Epithelial cell of proximal tubule (primary cell): ENCODE results near the gene PCED1B. TPM values are rescaled to one million over a fixed set of nuclear protein-coding genes. Genes with fewer than 3 reads are reported as not detected.

Experiments used
- DNase-seq: peaks from one replicate; pipeline ENCODE4 v3.0.0-alpha.2; 2011; ENCODE audit warnings: low read depth
- H3K4me3 ChIP-seq: 2 replicates; pipeline ENCODE4 v1.5.1; 2011; ENCODE audit warnings: low read depth, mild to moderate bottlenecking, low read length
- total RNA-seq: library from RNA; depleted of rRNA; stranded (reverse); fragments of >200 nt; gene quantifications from 2 replicates; pipeline ENCODE4 v1.2.3, GENCODE V29; 2015
- TF ChIP-seq, protein P1 (sequence below): conservative IDR thresholded peaks from 2 replicates; pipeline ENCODE4 v1.5.1; 2012; ENCODE audit warnings: low read depth, mild to moderate bottlenecking, low read length

Gene PCED1B
- total RNA-seq, 1 donor from 2014 or later: 9.0 TPM

DNA sequence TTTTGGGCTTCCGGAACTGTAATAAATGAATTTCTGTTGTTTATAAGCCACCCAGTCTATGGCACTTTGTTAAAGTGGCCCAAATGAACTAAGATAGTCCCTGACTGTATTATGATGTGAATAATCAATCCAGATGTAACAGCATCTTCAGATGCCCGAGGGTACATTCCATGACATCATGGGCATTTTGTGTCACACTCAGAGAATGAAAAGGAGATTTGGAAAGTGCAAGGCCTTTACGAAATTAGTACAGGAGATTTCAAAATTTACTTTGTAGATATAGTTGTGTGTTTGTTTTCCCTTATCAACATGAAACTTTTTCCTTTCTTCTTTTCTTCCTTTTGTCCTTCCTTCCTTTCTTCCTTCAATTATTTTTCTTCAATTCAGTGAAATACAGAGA lies 54.6 kb downstream of the PCED1B start:
- no peak overlapping the region for H3K4me3 ChIP-seq
- DNase-seq: no peak
- TF ChIP-seq, protein P1, sequence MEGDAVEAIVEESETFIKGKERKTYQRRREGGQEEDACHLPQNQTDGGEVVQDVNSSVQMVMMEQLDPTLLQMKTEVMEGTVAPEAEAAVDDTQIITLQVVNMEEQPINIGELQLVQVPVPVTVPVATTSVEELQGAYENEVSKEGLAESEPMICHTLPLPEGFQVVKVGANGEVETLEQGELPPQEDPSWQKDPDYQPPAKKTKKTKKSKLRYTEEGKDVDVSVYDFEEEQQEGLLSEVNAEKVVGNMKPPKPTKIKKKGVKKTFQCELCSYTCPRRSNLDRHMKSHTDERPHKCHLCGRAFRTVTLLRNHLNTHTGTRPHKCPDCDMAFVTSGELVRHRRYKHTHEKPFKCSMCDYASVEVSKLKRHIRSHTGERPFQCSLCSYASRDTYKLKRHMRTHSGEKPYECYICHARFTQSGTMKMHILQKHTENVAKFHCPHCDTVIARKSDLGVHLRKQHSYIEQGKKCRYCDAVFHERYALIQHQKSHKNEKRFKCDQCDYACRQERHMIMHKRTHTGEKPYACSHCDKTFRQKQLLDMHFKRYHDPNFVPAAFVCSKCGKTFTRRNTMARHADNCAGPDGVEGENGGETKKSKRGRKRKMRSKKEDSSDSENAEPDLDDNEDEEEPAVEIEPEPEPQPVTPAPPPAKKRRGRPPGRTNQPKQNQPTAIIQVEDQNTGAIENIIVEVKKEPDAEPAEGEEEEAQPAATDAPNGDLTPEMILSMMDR: no peak

DNA sequence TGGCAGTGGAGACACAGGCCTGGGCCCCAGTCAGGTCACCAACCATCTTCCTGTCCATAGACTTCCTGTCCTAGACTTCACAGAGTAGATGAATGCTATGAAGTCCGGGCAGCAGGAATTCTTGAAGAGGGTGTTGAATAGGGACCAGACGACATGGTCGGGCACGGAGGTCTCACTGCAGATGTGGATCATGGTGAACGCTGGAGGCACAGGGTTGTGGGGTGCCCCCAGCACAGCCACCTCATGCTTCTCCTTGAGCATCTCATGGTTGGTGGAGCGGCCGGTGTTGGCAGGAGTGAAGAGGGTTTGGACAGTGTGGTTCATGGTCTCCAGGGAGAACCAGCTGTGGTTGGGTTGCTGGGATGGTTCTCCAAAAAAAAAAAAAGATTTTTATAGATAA lies 56.2 kb downstream of the PCED1B start:
- DNase-seq: no peak
- TF ChIP-seq, protein P1: no peak
- no peak overlapping the region for H3K4me3 ChIP-seq

GRCh38 chr12:47139000-47139681 lies 59.7 kb downstream of the PCED1B start:
- TF ChIP-seq, protein P1: no peak
- no peak for DNase-seq
- H3K4me3 ChIP-seq: no peak overlapping the region

GRCh38 chr12:47141459-47141858 lies 62.0 kb downstream of the PCED1B start:
- TF ChIP-seq, protein P1: no peak
- no peak overlapping the region for H3K4me3 ChIP-seq
- no peak for DNase-seq

DNA sequence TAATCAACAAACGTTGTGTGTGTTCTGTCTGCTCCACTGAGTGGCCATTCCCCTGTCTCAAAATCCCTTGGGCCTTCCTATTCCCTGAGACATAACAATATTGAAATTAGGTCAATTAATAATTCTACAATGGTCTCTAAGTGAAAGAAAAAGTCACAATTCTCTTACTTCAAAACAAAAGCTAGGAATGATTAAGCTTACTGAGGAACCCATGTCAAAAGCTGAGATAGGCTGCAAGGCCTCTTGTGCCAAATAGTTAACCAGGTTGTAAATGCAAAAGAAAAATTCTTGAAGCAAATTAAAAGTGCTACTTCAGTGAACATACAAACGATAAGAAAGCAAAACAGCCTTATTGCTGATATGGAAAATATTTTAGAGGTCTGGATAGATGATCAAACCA lies 65.3 kb downstream of the PCED1B start:
- no peak for DNase-seq
- TF ChIP-seq, protein P1: no peak
- H3K4me3 ChIP-seq: no peak overlapping the region

GRCh38 chr12:47145188-47145587 lies 65.8 kb downstream of the PCED1B start:
- H3K4me3 ChIP-seq: no peak overlapping the region
- TF ChIP-seq, protein P1: no peak
- no peak for DNase-seq

DNA sequence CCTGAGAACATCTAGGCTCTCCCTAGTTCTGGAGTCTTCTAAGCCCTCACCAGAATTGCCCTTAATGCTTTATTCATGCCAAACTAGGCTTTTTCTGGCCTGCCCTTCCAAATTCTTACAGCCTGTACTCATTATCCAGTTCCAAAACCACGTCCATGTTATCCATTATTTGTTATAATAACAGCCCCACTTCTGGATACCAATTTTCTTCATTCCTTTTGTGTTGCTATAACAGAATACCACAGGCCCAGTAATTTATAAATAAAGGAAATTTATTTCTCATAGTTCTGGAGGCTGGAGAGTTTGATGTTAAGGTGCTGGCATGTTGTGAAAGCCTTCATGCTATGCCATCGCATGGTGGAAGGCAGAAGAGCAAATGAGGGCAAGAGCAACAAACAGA lies 68.3 kb downstream of the PCED1B start:
- no peak overlapping the region for H3K4me3 ChIP-seq
- no peak for DNase-seq
- TF ChIP-seq, protein P1: no peak
